ENCODE measurements around the gene GNAT3.

- no peak for TF ChIP-seq CTCF (IDR thresholded peaks at IDR 0.05)
- no peak for TF ChIP-seq POLR2A (IDR thresholded peaks at IDR 0.05)
- no peak for TF ChIP-seq POLR2AphosphoS5 (IDR thresholded peaks at IDR 0.05; ENCODE audit: insufficient read depth in 1 of 2, low read depth in 1 of 2)
Measured at GRCh38 chr7:80472491-80473200, 39.2 kb downstream of the GNAT3 start.

Data from vagina (tissue), 2 donors.